ENCODE measurements around the gene ZNF592. TPM values are rescaled to one million over a fixed set of nuclear protein-coding genes. Genes with fewer than 3 reads are reported as not detected.
"Not testable (repeated sequence)": the region's sequence is repeated elsewhere in the genome, so short reads cannot be mapped to it uniquely, and the experiment has no call there.

The ZNF592 gene
- total RNA-seq, 1 donor: 20.1 TPM

DNA sequence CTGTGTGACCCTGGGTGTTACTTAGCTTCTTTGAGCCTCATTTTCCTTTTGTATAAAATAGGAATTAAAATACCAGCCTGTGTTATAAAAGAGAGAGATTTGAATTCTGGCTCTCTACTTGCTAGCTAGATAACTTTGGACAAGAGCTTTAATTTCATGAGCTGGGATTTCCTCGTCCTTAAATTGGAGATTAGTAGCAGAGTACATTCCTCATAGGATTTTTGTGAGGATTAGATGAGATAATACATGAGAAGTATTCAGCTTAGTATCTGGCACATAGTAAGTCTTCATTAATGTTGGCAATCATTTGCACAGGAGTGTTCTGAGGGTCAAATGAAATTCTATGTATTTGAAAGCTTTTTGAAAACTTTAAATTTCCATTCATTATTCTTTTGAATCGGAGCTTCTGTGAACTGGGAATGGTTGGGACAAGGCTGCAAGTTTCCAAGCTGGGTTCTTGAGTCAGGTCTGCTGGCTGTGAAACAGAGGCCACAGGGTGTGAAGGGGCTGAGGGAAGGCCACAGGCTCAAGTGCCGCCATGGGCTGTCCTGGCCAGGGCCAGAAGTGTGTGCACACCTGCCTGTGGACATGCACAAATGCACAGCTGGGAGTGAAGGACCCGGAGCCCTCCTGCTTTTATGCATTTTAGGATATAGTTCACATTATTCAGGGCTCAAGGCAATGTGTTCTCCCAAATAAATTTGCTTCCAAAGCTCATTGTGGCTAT, 86.0 kb downstream of the ZNF592 start:
- no peaks in the 10 kb centered on the region for H3K4me1 ChIP-seq (ENCODE audit: insufficient read depth, low read length)
- no peak overlapping the region for H3K4me3 ChIP-seq (ENCODE audit: low read length)
- H3K27me3 ChIP-seq (ENCODE audit: insufficient read depth, low read length): no peaks in the 10 kb centered on the region
- H3K9me3 ChIP-seq (ENCODE audit: low read depth, low read length): no peaks in the 10 kb centered on the region

DNA sequence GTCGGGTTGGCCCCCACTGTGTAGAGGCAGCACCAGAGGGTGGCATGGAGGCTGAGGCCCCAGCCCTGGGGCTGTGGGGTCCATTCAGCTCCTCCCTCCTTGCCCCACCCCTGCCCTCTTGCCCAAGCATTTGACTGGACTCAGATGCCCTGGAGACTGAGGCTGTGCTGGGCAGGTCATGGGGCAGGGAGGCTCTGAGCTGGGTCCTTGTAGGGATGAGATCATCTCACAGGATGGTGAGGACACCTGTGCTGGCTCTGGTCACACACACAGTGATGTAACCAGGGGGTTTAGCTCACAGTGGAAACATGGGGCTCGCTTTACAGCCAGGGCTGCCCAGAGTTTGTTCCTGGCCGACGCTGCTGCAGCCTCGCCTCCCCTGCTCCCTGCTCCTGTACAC, 86.6 kb downstream of the ZNF592 start:
- no peaks in the 10 kb centered on the region for H3K4me1 ChIP-seq (ENCODE audit: insufficient read depth, low read length)
- H3K4me3 ChIP-seq (ENCODE audit: low read length): no peak overlapping the region
- H3K9me3 ChIP-seq (ENCODE audit: low read depth, low read length): no peaks in the 10 kb centered on the region
- H3K27me3 ChIP-seq (ENCODE audit: insufficient read depth, low read length): no peaks in the 10 kb centered on the region

- H3K4me1 ChIP-seq (ENCODE audit: insufficient read depth, low read length): no peaks in the 10 kb centered on the region
Measured at GRCh38 chr15:84835661-84836337, 87.4 kb downstream of the ZNF592 start.

GRCh38 chr15:84836844-84837243, 88.5 kb downstream of the ZNF592 start:
- Histone ChIP-seq H3K27me3 (ENCODE audit: insufficient read depth, low read length) (no peaks in the 10 kb centered on the region), H3K4me3 (ENCODE audit: low read length) (no peak overlapping the region), H3K4me1 (ENCODE audit: insufficient read depth, low read length) (no peaks in the 10 kb centered on the region), H3K9me3 (ENCODE audit: low read depth, low read length) (no peaks in the 10 kb centered on the region)

More at GRCh38 chr15:84835661-84836337, 87.4 kb downstream of the ZNF592 start:
- H3K27me3 ChIP-seq (ENCODE audit: insufficient read depth, low read length): no peaks in the 10 kb centered on the region
- H3K9me3 ChIP-seq (ENCODE audit: low read depth, low read length): no peaks in the 10 kb centered on the region
- no peak overlapping the region for H3K4me3 ChIP-seq (ENCODE audit: low read length)

- Histone ChIP-seq H3K4me1 (ENCODE audit: insufficient read depth, low read length) (no peaks in the 10 kb centered on the region), H3K27me3 (ENCODE audit: insufficient read depth, low read length) (no peaks in the 10 kb centered on the region), H3K4me3 (ENCODE audit: low read length) (no peak overlapping the region), H3K9me3 (ENCODE audit: low read depth, low read length) (no peaks in the 10 kb centered on the region)
Measured at GRCh38 chr15:84839714-84840113, 91.3 kb downstream of the ZNF592 start.

- no peaks in the 10 kb centered on the region for H3K9me3 ChIP-seq (ENCODE audit: low read depth, low read length)
- no peaks in the 10 kb centered on the region for H3K4me1 ChIP-seq (ENCODE audit: insufficient read depth, low read length)
- H3K4me3 ChIP-seq (ENCODE audit: low read length): no peak overlapping the region
- H3K27me3 ChIP-seq (ENCODE audit: insufficient read depth, low read length): no peaks in the 10 kb centered on the region
Measured at GRCh38 chr15:84840255-84840654, 91.9 kb downstream of the ZNF592 start.

DNA sequence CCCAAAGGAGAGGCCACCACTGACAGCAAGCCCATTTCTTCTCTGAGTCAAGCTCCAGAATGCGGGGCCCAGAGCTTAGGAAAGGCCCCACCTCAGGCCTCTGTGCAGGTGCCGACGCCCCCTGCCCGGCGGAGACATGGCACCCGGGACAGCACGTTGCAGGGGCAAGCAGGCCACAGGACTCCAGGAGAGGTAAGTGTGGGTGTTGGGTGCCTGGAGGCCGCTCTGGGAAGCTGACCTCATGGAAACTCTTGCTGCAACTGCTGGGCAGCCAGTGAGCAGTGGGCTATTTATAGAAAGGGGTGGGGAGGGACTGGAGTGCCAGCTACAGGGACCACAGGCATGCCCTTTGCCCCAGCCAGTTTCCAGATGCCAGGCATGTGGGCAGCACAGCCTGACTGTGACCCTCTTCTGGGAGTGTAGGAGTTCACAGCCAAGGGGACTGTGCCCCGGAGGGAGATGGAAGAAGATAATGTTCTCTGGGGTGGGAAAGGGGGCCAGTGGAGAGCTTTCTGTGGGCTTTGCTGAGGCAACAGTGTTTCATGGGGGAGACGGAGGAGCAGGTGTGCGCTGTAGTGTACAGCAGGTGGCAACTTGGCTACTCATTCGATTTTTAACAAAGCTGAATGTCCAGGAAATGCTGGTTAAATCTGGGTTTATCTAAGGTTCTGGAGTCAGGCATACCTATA, 92.5 kb downstream of the ZNF592 start:
- Histone ChIP-seq H3K4me1 (ENCODE audit: insufficient read depth, low read length) (no peaks in the 10 kb centered on the region), H3K27me3 (ENCODE audit: insufficient read depth, low read length) (no peaks in the 10 kb centered on the region), H3K4me3 (ENCODE audit: low read length) (no peak overlapping the region), H3K9me3 (ENCODE audit: low read depth, low read length) (no peaks in the 10 kb centered on the region)

DNA sequence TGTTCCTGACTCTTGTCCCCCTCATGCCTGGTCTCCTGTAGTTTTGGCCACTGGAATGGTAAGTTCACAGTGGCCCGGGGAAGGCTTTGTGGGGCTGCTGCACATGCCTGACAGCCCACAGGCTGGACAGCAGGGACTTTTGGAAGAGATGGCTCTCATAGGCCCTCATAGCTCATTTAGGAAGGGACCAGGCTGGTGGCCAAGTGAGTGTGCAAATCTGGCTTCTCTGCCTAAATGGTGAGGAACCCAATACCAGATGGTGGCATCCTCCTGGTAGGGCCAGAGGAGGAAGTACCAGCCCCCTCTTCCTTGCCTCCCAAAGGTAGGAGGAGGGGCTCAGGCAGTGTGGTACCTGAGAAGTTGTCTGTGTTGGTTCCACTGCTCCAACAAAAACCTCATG, 94.4 kb downstream of the ZNF592 start:
- Histone ChIP-seq H3K9me3 (ENCODE audit: low read depth, low read length) (peaks cover 8% of the 10 kb centered on the region), H3K27me3 (ENCODE audit: insufficient read depth, low read length) (no peaks in the 10 kb centered on the region), H3K4me1 (ENCODE audit: insufficient read depth, low read length) (no peaks in the 10 kb centered on the region), H3K4me3 (ENCODE audit: low read length) (no peak overlapping the region)

DNA sequence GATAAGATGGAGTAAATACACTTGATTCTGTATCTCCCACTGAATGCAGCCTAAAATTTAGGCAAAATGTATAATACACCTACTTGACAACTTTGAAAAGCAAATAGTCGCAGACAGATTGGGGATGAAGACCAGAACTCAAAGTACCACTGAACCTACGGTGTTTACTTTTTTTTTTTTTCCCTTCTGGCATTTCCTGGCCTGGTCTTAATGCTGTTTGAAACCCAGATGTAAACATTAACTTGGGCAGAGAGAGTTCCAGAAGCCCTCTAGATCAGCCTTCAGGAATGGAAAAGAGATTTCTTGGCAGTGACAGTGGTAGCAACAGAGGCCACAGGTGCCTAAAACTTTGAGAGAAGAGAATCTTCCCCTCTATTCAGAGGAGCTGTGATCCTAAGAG, 96.6 kb downstream of the ZNF592 start:
- Histone ChIP-seq H3K9me3 (ENCODE audit: low read depth, low read length) (peaks cover 13% of the 10 kb centered on the region), H3K4me3 (ENCODE audit: low read length) (no peak overlapping the region), H3K27me3 (ENCODE audit: insufficient read depth, low read length) (no peaks in the 10 kb centered on the region), H3K4me1 (ENCODE audit: insufficient read depth, low read length) (no peaks in the 10 kb centered on the region)

GRCh38 chr15:84845631-84846030, 97.2 kb downstream of the ZNF592 start:
- H3K4me3 ChIP-seq (ENCODE audit: low read length); H3K27me3 ChIP-seq (ENCODE audit: insufficient read depth, low read length); H3K4me1 ChIP-seq (ENCODE audit: insufficient read depth, low read length): not testable (repeated sequence)
- peaks cover 13% of the 10 kb centered on the region for H3K9me3 ChIP-seq (ENCODE audit: low read depth, low read length)

- no peaks in the 10 kb centered on the region for H3K27me3 ChIP-seq (ENCODE audit: insufficient read depth, low read length)
- H3K4me3 ChIP-seq (ENCODE audit: low read length): no peak overlapping the region
- H3K4me1 ChIP-seq (ENCODE audit: insufficient read depth, low read length): no peaks in the 10 kb centered on the region
- H3K9me3 ChIP-seq (ENCODE audit: low read depth, low read length): peaks cover 13% of the 10 kb centered on the region
Measured at GRCh38 chr15:84846269-84846668, 97.9 kb downstream of the ZNF592 start.

DNA sequence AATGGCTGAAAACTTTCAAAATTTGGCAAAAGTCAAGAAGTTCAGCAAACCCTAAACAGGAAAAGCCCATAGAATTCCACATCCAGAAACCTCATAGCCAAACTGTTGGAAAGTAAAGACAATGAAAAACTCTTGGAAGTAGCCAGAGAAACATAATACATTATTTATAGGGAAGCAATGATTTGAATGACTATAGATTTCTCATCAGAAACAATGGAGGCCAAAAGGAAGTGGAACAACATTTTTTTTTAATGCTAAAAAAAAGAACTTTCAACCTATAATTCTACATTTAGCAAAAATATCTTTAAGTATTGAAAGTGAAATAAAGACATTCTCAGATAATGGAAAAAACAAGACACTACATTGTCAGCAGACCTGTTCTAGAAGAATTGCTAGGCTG, 99.0 kb downstream of the ZNF592 start:
- Histone ChIP-seq H3K27me3 (ENCODE audit: insufficient read depth, low read length) (no peaks in the 10 kb centered on the region), H3K9me3 (ENCODE audit: low read depth, low read length) (peaks cover 13% of the 10 kb centered on the region), H3K4me1 (ENCODE audit: insufficient read depth, low read length) (no peaks in the 10 kb centered on the region), H3K4me3 (ENCODE audit: low read length) (no peak overlapping the region)

DNA sequence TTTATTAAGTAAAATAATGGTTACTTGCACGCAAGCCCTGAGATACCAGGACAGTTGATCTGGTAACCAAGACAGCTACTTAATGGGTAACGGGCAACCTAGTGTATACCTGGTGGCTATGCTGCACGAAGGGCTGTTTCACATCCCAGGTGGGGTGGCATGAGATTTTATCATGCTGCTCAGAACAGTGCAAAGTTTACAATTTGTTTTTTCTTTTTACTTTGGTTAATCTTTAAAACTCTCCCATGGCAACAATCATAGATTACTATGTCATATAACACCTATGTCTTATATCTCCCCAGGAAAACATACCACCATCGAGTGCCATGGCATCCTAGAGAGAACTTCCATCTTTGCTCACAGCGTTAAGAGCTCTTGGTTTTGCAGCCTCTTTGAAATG, 103.8 kb downstream of the ZNF592 start:
- H3K4me3 ChIP-seq (ENCODE audit: low read length): no peak overlapping the region
- no peaks in the 10 kb centered on the region for H3K27me3 ChIP-seq (ENCODE audit: insufficient read depth, low read length)
- no peaks in the 10 kb centered on the region for H3K4me1 ChIP-seq (ENCODE audit: insufficient read depth, low read length)
- peaks cover 10% of the 10 kb centered on the region for H3K9me3 ChIP-seq (ENCODE audit: low read depth, low read length)

DNA sequence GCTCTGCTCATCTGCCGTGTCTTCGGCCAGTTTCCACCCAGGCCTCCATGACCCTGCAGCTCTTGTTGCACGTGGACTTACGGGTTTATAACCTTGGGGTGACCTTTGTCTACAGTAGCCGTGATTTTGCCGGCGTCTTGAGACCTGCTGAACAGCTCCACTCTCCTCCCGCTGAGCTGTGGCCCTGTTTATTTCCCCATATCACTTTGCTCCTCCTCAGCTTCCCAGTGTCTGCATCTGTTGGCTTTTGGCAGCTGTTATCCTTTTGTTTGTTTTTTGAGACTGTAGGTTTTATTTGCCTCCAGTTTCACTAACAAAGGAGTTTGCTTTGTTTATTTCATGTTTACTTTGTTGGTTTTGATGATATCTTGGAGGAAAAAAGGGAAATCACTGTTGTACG, 106.7 kb downstream of the ZNF592 start:
- H3K27me3 ChIP-seq (ENCODE audit: insufficient read depth, low read length): no peaks in the 10 kb centered on the region
- H3K4me3 ChIP-seq (ENCODE audit: low read length): no peak overlapping the region
- no peaks in the 10 kb centered on the region for H3K4me1 ChIP-seq (ENCODE audit: insufficient read depth, low read length)
- no peaks in the 10 kb centered on the region for H3K9me3 ChIP-seq (ENCODE audit: low read depth, low read length)

- no peaks in the 10 kb centered on the region for H3K4me1 ChIP-seq (ENCODE audit: insufficient read depth, low read length)
- H3K4me3 ChIP-seq (ENCODE audit: low read length): no peak overlapping the region
- no peaks in the 10 kb centered on the region for H3K9me3 ChIP-seq (ENCODE audit: low read depth, low read length)
- no peaks in the 10 kb centered on the region for H3K27me3 ChIP-seq (ENCODE audit: insufficient read depth, low read length)
Measured at GRCh38 chr15:84855765-84856164, 107.4 kb downstream of the ZNF592 start.
